ENCODE measurements around the gene ACTN4.

DNA sequence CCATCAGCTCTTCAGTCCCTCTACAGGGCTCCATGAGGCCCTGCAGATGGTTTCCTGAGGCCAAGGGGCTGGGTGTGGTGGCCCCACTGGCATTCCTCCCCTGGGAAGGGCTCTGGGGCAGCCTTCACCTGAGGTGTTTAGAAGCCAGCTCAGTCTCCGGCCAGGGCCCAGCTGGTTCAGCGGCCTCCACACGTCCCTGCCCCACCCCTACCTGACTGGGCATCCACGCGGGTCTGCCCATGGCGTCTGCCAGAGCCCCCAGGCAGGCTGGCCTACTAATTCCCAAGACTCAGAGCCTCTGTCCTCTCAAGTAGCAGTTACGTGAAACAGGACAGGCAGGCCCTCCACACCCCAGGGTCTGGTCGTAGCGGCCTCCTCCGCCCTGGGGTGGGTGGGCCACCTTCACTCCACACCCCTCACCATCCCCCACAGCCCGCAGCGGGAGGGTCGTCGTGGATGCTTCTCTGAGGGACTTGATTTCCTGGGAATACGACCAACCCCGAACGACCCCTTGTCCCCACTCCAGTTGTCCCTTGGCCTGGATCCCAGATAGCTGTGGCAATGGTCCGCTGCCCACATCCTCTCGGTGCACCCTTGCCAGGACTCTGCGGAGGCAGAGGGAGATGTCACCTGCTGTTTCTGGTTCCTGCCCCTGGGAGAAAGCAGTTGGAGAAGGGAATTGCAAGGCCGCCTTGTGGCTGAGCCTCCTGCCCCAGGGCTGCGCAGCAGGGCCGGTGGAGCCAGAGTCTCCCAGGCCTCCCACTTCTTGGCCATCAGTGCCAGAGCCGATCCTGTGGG lies 72.5 kb downstream of the ACTN4 start:
- TF ChIP-seq, protein P1, sequence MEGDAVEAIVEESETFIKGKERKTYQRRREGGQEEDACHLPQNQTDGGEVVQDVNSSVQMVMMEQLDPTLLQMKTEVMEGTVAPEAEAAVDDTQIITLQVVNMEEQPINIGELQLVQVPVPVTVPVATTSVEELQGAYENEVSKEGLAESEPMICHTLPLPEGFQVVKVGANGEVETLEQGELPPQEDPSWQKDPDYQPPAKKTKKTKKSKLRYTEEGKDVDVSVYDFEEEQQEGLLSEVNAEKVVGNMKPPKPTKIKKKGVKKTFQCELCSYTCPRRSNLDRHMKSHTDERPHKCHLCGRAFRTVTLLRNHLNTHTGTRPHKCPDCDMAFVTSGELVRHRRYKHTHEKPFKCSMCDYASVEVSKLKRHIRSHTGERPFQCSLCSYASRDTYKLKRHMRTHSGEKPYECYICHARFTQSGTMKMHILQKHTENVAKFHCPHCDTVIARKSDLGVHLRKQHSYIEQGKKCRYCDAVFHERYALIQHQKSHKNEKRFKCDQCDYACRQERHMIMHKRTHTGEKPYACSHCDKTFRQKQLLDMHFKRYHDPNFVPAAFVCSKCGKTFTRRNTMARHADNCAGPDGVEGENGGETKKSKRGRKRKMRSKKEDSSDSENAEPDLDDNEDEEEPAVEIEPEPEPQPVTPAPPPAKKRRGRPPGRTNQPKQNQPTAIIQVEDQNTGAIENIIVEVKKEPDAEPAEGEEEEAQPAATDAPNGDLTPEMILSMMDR (IDR thresholded peaks at IDR 0.05) = no peak
- TF ChIP-seq, protein P2, sequence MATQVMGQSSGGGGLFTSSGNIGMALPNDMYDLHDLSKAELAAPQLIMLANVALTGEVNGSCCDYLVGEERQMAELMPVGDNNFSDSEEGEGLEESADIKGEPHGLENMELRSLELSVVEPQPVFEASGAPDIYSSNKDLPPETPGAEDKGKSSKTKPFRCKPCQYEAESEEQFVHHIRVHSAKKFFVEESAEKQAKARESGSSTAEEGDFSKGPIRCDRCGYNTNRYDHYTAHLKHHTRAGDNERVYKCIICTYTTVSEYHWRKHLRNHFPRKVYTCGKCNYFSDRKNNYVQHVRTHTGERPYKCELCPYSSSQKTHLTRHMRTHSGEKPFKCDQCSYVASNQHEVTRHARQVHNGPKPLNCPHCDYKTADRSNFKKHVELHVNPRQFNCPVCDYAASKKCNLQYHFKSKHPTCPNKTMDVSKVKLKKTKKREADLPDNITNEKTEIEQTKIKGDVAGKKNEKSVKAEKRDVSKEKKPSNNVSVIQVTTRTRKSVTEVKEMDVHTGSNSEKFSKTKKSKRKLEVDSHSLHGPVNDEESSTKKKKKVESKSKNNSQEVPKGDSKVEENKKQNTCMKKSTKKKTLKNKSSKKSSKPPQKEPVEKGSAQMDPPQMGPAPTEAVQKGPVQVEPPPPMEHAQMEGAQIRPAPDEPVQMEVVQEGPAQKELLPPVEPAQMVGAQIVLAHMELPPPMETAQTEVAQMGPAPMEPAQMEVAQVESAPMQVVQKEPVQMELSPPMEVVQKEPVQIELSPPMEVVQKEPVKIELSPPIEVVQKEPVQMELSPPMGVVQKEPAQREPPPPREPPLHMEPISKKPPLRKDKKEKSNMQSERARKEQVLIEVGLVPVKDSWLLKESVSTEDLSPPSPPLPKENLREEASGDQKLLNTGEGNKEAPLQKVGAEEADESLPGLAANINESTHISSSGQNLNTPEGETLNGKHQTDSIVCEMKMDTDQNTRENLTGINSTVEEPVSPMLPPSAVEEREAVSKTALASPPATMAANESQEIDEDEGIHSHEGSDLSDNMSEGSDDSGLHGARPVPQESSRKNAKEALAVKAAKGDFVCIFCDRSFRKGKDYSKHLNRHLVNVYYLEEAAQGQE (IDR thresholded peaks at IDR 0.05) = no peak
- TF ChIP-seq RFX5 (IDR thresholded peaks at IDR 0.05) = no peak
- TF ChIP-seq SMC3 (IDR thresholded peaks at IDR 0.05) = no peak
- no peak for TF ChIP-seq NR3C1 (IDR thresholded peaks at IDR 0.05)
- no peak for TF ChIP-seq HOXA7 (CRISPR knock-in tag; IDR thresholded peaks at IDR 0.05)
- TF ChIP-seq, protein P3, sequence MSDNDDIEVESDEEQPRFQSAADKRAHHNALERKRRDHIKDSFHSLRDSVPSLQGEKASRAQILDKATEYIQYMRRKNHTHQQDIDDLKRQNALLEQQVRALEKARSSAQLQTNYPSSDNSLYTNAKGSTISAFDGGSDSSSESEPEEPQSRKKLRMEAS (IDR thresholded peaks at IDR 0.05) = no peak
- no peak for TF ChIP-seq HDAC2 (IDR thresholded peaks at IDR 0.05)
